GM19238 (cell line): ENCODE results near the gene MAPKAP1.

Source experiments
- DNase-seq: peaks from one replicate; pipeline ENCODE4 v3.0.0; 2011; ENCODE audit warnings: low spot score; ENCODE audit not compliant: insufficient read length

Gene MAPKAP1

DNA sequence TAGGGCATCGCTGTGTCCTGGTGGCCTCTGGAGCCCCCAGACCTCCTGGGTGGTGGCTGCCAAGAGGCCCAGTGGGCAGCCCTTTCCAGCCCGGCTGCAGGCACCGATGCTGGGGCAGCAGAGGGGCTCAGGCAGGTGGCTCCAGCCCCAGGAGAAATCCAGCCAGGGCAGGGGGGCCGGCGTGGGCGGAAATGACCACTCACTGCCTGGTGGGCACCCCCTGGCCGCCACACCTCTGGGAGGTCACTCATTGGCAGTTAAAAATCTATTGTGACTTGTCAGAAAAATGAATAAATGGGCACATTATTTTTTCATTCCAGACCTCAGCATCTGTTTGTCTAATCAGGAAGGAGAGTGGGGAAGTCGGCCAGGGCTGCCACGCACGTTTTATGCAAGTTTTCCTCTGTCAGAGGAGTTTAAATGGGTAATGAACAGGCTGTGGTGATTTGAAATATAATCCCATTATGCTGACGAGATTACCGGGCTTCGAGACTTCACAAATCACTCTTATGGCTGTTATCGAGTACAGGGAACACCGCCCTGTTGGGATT lies 273.5 kb downstream of the MAPKAP1 start:
- DNase-seq = no peak

GRCh38 chr9:125432715-125433385 lies 274.2 kb downstream of the MAPKAP1 start:
- DNase-seq = no peak

GRCh38 chr9:125431741-125432271 lies 275.2 kb downstream of the MAPKAP1 start:
- DNase-seq = no peak

DNA sequence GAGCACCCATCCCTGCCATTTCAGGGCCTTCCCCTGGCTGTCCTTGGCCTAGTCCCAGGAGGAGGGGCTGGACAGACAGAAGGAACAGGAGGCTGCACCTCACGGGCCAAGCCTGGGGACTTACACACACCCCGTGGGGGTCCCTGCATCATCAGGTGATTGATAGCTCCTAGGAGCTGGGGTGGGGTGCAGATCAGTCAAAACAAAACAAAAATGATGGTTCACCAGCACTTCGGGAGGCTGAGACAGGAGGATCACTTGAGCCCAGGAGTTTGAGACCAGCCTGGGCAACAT lies 276.0 kb downstream of the MAPKAP1 start:
- no peak for DNase-seq

DNA sequence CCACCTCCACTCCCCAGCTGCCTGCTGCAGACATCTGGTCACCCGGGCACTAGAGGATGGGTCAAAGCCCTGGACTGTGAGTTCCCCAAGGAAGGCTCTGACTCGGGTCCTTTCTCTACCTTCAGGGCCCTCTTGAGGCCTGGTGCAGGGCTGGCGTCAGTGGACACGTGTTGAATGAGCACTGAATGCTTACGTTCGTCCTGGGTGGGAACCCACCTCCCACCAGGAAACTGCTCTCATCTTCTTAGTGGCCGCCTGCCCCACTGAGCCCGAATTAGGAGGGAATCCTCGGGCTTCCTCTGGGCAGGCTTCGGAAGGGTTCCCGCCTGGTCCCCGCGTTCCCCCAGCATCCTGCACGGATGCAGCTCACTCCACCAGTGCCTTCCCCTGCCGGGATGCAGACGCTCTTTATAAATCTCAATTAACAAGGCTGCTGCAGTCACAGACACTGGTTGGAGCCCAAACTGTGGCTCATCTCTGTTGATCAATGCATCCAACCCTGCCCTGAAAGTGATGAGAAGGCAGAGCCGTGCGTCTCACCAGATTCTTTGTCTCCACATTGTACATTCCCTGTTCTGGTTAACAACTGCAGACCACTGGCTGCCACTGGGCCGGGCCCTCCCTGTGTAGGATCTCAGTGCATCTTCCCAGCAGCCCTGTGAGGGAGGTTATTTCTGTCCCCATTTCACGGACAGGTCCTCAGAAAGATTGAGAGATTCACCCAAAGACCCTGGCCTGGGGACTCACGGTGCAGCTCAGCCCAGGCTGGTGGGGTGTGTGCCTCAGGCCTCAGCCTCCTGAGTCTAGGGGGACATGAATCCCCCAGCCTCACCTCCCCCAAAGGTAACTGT lies 276.6 kb downstream of the MAPKAP1 start:
- no peak for DNase-seq

GRCh38 chr9:125429476-125430160 lies 277.4 kb downstream of the MAPKAP1 start:
- DNase-seq = no peak

DNA sequence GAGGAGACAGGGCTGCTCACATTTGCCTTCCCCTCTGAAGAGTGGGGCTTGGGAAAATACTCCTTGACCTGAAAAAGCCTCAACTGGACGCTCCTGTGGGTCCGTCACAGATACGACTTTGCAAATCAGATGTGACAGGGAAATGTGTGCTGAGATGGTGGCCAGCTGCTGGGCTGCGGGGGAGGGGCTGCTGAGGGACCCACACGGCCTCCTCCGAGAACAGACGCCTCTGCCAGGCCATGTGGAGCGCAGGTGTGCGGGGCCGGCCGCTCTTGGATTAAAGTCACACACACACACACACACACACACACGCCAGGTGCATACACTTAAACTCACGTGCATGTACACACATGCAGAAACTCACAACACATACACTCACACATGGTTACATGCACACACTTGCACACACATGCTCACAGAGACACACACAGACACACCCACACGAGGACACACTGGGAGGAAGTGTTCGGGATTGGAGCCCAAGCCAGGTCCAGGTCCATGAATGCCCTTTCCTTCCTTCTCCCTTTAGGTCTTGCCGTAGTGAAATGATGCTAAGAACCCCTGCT lies 278.0 kb downstream of the MAPKAP1 start:
- no peak for DNase-seq

GRCh38 chr9:125428060-125428901 lies 278.7 kb downstream of the MAPKAP1 start:
- peak; percentile 37 for DNase-seq

- no peak for DNase-seq
Measured at GRCh38 chr9:125427556-125427955, 279.5 kb downstream of the MAPKAP1 start.

DNA sequence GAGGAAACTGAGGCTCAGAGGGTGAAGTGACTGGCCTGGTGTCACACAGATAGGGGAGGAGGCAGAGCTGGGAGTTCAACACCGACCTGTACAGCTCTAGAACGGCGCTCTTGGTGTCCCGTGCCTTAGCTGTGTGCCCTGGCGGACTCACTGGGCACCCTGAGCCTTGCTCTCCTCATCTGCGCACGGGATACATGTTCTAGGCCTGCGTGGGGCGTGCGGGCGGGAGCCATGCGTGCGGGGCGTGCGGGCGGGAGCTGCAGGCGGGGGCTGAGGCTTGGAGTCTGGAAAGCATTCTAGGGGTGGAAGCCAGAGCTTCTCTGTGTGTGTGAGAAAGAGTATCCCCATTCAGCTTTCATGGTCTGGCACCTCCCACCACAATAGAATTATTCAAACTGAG lies 280.1 kb downstream of the MAPKAP1 start:
- DNase-seq = no peak

DNA sequence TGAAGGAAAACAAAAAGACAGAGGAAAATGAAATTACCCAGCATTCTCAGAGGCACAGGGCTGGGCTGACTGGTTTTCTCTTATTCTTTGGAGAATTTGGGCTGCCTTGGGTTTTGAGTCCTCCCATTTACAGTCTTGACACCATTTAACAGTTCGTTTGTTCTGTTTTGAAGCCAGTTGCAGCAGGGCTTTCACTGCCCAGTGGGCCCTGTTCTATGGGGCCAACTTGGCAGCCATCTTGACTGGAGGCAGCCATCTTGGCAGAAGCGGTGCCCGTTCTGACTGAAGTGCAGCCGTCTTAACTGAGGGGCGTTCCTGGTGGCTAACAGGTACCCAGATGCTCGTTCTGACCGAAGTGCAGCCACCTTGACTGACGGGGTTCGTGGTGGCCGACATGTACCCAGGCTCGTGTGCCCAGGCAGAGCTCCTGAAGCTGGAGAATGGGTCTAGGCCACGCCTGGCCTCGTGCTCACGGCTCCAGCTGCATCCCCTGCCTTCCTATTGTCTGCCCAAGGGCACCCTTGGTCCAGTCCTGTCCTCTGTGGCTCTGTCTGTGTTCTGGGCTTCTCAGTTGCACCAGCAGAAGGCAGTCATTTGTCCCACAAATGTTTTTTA lies 281.0 kb downstream of the MAPKAP1 start:
- no peak for DNase-seq

GRCh38 chr9:125425170-125425897 lies 281.7 kb downstream of the MAPKAP1 start:
- no peak for DNase-seq

- DNase-seq = no peak
Measured at GRCh38 chr9:125423964-125424363, 283.0 kb downstream of the MAPKAP1 start.

GRCh38 chr9:125422853-125423252 lies 284.2 kb downstream of the MAPKAP1 start:
- no peak for DNase-seq

GRCh38 chr9:125421591-125422181 lies 285.3 kb downstream of the MAPKAP1 start:
- no peak for DNase-seq

GRCh38 chr9:125421166-125421565 lies 285.8 kb downstream of the MAPKAP1 start:
- DNase-seq = no peak

- no peak for DNase-seq
Measured at GRCh38 chr9:125418404-125418803, 288.6 kb downstream of the MAPKAP1 start.

- no peak for DNase-seq
Measured at GRCh38 chr9:125416517-125416916, 290.5 kb downstream of the MAPKAP1 start.
